Esophagus muscularis mucosa (tissue), 3 donors: ENCODE data around the gene SLC9A8.
"Not testable (repeated sequence)": the region's sequence is repeated elsewhere in the genome, so short reads cannot be mapped to it uniquely, and the experiment has no call there.

Experiments used
- POLR2AphosphoS5 ChIP-seq, 2 donors: sonication (generic); formaldehyde crosslinking; IDR thresholded peaks; one replicate each; pipeline ENCODE4 v1.6.1; 2017; ENCODE audit warnings: antibody characterized with exemption in 2 of 2
- TF ChIP-seq, protein P1 (sequence below), 3 experiments: fragments of 200-600 bp in 2 of 3; fragments of 450-650 bp in 1 of 3; sonication (generic) in 2 of 3; IDR thresholded peaks; one replicate each; pipeline ENCODE4 v1.5.1; 2017 to 2019; ENCODE audit warnings: antibody characterized with exemption in 3 of 3, mild to moderate bottlenecking in 2 of 3, moderate library complexity in 1 of 3

DNA sequence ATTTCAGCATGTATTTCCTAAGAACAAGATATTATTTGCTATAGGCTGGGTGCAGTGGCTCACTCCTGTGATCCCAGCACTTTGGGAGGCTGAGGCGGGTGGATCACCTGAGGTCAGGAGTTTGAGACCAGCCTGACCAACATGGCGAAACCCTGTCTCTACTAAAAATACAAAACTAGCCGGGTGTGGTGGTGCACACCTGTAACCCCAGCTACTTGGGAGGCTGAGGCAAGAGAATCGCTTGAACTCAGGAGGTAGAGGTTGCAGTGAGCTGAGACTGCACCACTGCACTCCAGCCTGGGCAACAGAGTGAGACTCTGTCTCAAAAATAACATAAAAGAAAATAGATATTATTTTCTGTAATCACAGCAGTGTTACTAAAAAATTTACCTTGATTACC, 30.2 kb upstream of the SLC9A8 start:
- TF ChIP-seq POLR2AphosphoS5 (IDR thresholded peaks at IDR 0.05) = not testable (repeated sequence)
- TF ChIP-seq, protein P1, sequence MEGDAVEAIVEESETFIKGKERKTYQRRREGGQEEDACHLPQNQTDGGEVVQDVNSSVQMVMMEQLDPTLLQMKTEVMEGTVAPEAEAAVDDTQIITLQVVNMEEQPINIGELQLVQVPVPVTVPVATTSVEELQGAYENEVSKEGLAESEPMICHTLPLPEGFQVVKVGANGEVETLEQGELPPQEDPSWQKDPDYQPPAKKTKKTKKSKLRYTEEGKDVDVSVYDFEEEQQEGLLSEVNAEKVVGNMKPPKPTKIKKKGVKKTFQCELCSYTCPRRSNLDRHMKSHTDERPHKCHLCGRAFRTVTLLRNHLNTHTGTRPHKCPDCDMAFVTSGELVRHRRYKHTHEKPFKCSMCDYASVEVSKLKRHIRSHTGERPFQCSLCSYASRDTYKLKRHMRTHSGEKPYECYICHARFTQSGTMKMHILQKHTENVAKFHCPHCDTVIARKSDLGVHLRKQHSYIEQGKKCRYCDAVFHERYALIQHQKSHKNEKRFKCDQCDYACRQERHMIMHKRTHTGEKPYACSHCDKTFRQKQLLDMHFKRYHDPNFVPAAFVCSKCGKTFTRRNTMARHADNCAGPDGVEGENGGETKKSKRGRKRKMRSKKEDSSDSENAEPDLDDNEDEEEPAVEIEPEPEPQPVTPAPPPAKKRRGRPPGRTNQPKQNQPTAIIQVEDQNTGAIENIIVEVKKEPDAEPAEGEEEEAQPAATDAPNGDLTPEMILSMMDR (IDR thresholded peaks at IDR 0.05) = not testable (repeated sequence)
